SK-N-SH treated with all-trans-retinoic acid at 6 μM for 48 hours (cell line): Measurements from ENCODE around the gene PDHB.

Experiments
- ATAC-seq: fragments of 200-7000 bp; cut with Tn5 transposase; 3 replicates; pipeline ENCODE4 v1.9.1; 2020; ENCODE audit warnings: mild to moderate bottlenecking, moderate library complexity
- ARNTL ChIP-seq: fragments of 450-650 bp; formaldehyde crosslinking; IDR thresholded peaks from 2 replicates; pipeline ENCODE4 v1.5.0; 2020; ENCODE audit warnings: low read depth, mild to moderate bottlenecking, moderate library complexity, borderline replicate concordance
- BACH2 ChIP-seq: fragments of 250-450 bp; sonication (Bioruptor Pico); IDR thresholded peaks from 2 replicates; pipeline ENCODE4 v1.9.0; 2021; ENCODE audit warnings: mild to moderate bottlenecking, borderline replicate concordance
- CREB5 ChIP-seq: fragments of 250-450 bp; sonication (Bioruptor Pico); IDR thresholded peaks from 2 replicates; pipeline ENCODE4 v1.5.1; 2020; ENCODE audit warnings: low read depth, mild to moderate bottlenecking, moderate library complexity
- CSDC2 ChIP-seq: fragments of 250-450 bp; sonication (Bioruptor Pico); IDR thresholded peaks from 2 replicates; pipeline ENCODE4 v1.5.0; 2020; ENCODE audit warnings: mild to moderate bottlenecking, moderate library complexity
- GLIS3 ChIP-seq: fragments of 250-450 bp; sonication (Bioruptor Pico); IDR thresholded peaks from 2 replicates; pipeline ENCODE4 v1.5.0; 2020; ENCODE audit warnings: mild to moderate bottlenecking, moderate library complexity
- ISL1 ChIP-seq: fragments of 250-450 bp; sonication (Bioruptor Pico); IDR thresholded peaks from 2 replicates; pipeline ENCODE4 v2.1.2; 2022; ENCODE audit warnings: mild to moderate bottlenecking, moderate library complexity
- OSR1 ChIP-seq: fragments of 250-450 bp; sonication (Bioruptor Pico); IDR thresholded peaks from 2 replicates; pipeline ENCODE4 v1.8.0; 2022; ENCODE audit warnings: moderate library complexity, mild to moderate bottlenecking, inconsistent platforms
- PATZ1 ChIP-seq: fragments of 250-450 bp; sonication (Bioruptor Pico); IDR thresholded peaks from 2 replicates; pipeline ENCODE4 v1.8.0; 2020; ENCODE audit warnings: mild to moderate bottlenecking, moderate library complexity, borderline replicate concordance
- PPARA ChIP-seq: fragments of 250-450 bp; sonication (Bioruptor Pico); IDR thresholded peaks from 2 replicates; pipeline ENCODE4 v1.5.0; 2020; ENCODE audit warnings: mild to moderate bottlenecking, borderline replicate concordance
- RARB ChIP-seq: fragments of 250-450 bp; sonication (Bioruptor Pico); IDR thresholded peaks from 2 replicates; pipeline ENCODE4 v1.8.0; 2021; ENCODE audit warnings: mild to moderate bottlenecking, moderate library complexity
- SNAI2 ChIP-seq: fragments of 250-450 bp; sonication (Bioruptor Pico); IDR thresholded peaks from 2 replicates; pipeline ENCODE4 v1.5.0; 2020; ENCODE audit warnings: mild to moderate bottlenecking, moderate library complexity
- TCF4 ChIP-seq: fragments of 250-450 bp; sonication (Bioruptor Pico); IDR thresholded peaks from 2 replicates; pipeline ENCODE4 v1.8.0; 2021; ENCODE audit warnings: mild to moderate bottlenecking, moderate library complexity, borderline replicate concordance
- TOX ChIP-seq: fragments of 250-450 bp; sonication (Bioruptor Pico); IDR thresholded peaks from 2 replicates; pipeline ENCODE4 v1.8.0; 2021; ENCODE audit warnings: mild to moderate bottlenecking, moderate library complexity, borderline replicate concordance
- ZC3H10 ChIP-seq: fragments of 250-450 bp; sonication (Bioruptor Pico); IDR thresholded peaks from 2 replicates; pipeline ENCODE4 v1.5.1; 2021; ENCODE audit warnings: mild to moderate bottlenecking, moderate library complexity
- ZFP3 ChIP-seq: fragments of 250-450 bp; sonication (Bioruptor Pico); IDR thresholded peaks from 2 replicates; pipeline ENCODE4 v1.5.0; 2020; ENCODE audit warnings: mild to moderate bottlenecking, moderate library complexity
- ZFP30 ChIP-seq: fragments of 450-650 bp; formaldehyde crosslinking; IDR thresholded peaks from 2 replicates; pipeline ENCODE4 v1.5.0; 2022; ENCODE audit warnings: mild to moderate bottlenecking, moderate library complexity
- ZNF565 ChIP-seq: fragments of 450-650 bp; formaldehyde crosslinking; conservative IDR thresholded peaks from 2 replicates; pipeline ENCODE4 v1.5.0; 2020; ENCODE audit warnings: low read depth, mild to moderate bottlenecking, moderate library complexity
- ZNF70 ChIP-seq: fragments of 450-650 bp; formaldehyde crosslinking; IDR thresholded peaks from 2 replicates; pipeline ENCODE4 v1.5.0; 2020; ENCODE audit warnings: mild to moderate bottlenecking, moderate library complexity
- ZNF8 ChIP-seq: fragments of 450-650 bp; formaldehyde crosslinking; IDR thresholded peaks from 2 replicates; pipeline ENCODE4 v1.5.0; 2020; ENCODE audit warnings: mild to moderate bottlenecking, moderate library complexity
- TF ChIP-seq, protein P1 (sequence below): fragments of 250-450 bp; sonication (Bioruptor Pico); IDR thresholded peaks from 2 replicates; pipeline ENCODE4 v1.5.1; 2021; ENCODE audit warnings: mild to moderate bottlenecking, moderate library complexity
- TF ChIP-seq, protein P2 (sequence below): fragments of 250-450 bp; sonication (Bioruptor Pico); IDR thresholded peaks from 2 replicates; pipeline ENCODE4 v1.5.0; 2020; ENCODE audit warnings: mild to moderate bottlenecking, moderate library complexity

PDHB gene

DNA sequence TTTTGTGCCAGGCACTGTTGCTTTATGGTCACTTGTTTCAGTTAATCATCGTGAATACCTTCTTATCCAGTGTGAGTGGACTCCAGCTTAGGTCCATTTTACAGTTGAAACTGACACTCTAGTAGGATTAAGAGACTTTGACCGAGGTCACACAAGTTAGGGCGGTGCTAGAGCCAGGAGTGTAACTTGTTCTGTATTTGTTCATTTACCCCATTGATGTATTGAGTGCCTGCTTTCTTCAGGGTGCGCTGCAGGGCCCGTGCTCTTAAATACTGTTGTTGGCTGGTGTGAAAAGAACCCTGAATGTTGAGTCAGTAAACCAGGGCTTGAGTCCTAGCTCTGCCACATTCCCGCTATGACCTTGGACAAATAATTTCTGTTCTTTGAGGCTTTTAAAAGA is 15.4 kb downstream of the PDHB start (continued):
- TF ChIP-seq, protein P1, sequence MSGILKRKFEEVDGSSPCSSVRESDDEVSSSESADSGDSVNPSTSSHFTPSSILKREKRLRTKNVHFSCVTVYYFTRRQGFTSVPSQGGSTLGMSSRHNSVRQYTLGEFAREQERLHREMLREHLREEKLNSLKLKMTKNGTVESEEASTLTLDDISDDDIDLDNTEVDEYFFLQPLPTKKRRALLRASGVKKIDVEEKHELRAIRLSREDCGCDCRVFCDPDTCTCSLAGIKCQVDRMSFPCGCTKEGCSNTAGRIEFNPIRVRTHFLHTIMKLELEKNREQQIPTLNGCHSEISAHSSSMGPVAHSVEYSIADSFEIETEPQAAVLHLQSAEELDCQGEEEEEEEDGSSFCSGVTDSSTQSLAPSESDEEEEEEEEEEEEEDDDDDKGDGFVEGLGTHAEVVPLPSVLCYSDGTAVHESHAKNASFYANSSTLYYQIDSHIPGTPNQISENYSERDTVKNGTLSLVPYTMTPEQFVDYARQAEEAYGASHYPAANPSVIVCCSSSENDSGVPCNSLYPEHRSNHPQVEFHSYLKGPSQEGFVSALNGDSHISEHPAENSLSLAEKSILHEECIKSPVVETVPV (CRISPR knock-in tag) = no peak

DNA sequence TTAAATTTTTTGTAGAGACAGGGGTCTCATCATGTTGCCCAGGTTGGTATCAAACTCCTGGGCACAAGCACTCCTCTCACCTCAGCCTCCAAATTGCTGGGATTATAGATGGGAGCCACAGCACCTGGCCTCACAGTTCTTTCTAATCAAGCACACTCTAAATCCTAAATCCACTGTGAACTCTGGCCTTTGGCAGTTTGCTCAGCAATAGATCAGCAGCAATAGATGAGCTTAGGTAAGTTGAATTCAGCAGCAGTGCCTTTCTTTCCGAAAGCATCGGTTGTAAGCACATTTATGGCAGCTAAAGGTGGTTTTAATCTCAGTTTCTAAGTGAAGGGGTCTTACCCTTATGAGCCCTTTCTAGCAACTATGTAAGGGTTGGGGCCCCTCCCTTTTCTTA is 16.6 kb downstream of the PDHB start:
- no peak for ATAC-seq
- no peak for TF ChIP-seq TOX (CRISPR knock-in tag)
- no peak for TF ChIP-seq PATZ1 (CRISPR knock-in tag)
- TF ChIP-seq ISL1 = no peak
- no peak for TF ChIP-seq BACH2 (CRISPR knock-in tag)
- TF ChIP-seq ZNF70 = no peak
- no peak for TF ChIP-seq ZNF565
- TF ChIP-seq PPARA (CRISPR knock-in tag) = no peak
- no peak for TF ChIP-seq OSR1
- no peak for TF ChIP-seq SNAI2 (CRISPR knock-in tag)

DNA sequence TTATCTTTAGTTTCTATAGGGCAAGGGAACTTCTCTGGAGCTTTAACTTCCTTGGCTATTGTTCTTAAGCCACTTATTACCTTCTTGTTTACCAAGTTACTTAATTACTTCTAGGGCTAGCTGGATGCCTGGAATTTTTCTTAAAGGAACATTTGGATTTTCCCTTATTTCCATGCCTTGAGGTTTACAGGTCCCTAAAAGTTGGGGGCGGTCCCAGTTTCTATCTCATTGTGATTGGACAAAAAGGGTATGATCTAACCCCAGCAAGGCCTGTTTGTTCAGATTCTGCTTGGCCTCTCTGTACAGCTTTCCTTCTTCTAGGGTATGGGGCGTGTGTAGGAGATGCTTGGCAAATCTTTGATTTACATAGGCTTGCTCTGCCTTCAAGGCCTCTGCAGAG is 17.4 kb downstream of the PDHB start:
- ATAC-seq = no peak
- TF ChIP-seq CREB5 (no peak), CSDC2 (no peak), ISL1 (no peak), BACH2 (CRISPR knock-in tag) (no peak), SNAI2 (CRISPR knock-in tag) (no peak), PATZ1 (CRISPR knock-in tag) (no peak), ZFP3 (CRISPR knock-in tag) (no peak), TCF4 (CRISPR knock-in tag) (no peak), GLIS3 (no peak), RARB (CRISPR knock-in tag) (no peak), TOX (CRISPR knock-in tag) (no peak), PPARA (CRISPR knock-in tag) (no peak), ZNF8 (CRISPR knock-in tag) (no peak), ZFP30 (CRISPR knock-in tag) (no peak), OSR1 (no peak), ZNF565 (no peak), ARNTL (no peak), ZNF70 (no peak), ZC3H10 (CRISPR knock-in tag) (no peak)
- TF ChIP-seq, protein P2, sequence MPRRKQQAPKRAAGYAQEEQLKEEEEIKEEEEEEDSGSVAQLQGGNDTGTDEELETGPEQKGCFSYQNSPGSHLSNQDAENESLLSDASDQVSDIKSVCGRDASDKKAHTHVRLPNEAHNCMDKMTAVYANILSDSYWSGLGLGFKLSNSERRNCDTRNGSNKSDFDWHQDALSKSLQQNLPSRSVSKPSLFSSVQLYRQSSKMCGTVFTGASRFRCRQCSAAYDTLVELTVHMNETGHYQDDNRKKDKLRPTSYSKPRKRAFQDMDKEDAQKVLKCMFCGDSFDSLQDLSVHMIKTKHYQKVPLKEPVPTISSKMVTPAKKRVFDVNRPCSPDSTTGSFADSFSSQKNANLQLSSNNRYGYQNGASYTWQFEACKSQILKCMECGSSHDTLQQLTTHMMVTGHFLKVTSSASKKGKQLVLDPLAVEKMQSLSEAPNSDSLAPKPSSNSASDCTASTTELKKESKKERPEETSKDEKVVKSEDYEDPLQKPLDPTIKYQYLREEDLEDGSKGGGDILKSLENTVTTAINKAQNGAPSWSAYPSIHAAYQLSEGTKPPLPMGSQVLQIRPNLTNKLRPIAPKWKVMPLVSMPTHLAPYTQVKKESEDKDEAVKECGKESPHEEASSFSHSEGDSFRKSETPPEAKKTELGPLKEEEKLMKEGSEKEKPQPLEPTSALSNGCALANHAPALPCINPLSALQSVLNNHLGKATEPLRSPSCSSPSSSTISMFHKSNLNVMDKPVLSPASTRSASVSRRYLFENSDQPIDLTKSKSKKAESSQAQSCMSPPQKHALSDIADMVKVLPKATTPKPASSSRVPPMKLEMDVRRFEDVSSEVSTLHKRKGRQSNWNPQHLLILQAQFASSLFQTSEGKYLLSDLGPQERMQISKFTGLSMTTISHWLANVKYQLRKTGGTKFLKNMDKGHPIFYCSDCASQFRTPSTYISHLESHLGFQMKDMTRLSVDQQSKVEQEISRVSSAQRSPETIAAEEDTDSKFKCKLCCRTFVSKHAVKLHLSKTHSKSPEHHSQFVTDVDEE (CRISPR knock-in tag) = no peak
